Osteocyte (in vitro differentiated cells): ENCODE data around the gene ZNF20. TPM values are rescaled to one million over a fixed set of nuclear protein-coding genes. Genes with fewer than 3 reads are reported as not detected.

ENCODE experiments used
- DNase-seq: peaks from one replicate; pipeline ENCODE4 v3.0.0; 2021; ENCODE audit warnings: mixed read lengths; ENCODE audit not compliant: unreplicated experiment; ENCODE audit errors: extremely low spot score
- H3K27ac Mint-ChIP-seq: one replicate; pipeline ENCODE4 v1.8.0; 2021; ENCODE audit warnings: mild to moderate bottlenecking, mixed read lengths; ENCODE audit not compliant: unreplicated experiment
- H3K27me3 Mint-ChIP-seq: one replicate; pipeline ENCODE4 v1.8.0; 2021; ENCODE audit warnings: mixed read lengths; ENCODE audit not compliant: unreplicated experiment
- H3K36me3 Mint-ChIP-seq: one replicate; pipeline ENCODE4 v1.8.0; 2021; ENCODE audit warnings: mixed read lengths; ENCODE audit not compliant: unreplicated experiment
- H3K4me1 Mint-ChIP-seq: one replicate; pipeline ENCODE4 v1.8.0; 2021; ENCODE audit warnings: mixed read lengths; ENCODE audit not compliant: unreplicated experiment
- H3K4me3 Mint-ChIP-seq: one replicate; pipeline ENCODE4 v1.8.0; 2021; ENCODE audit warnings: mild to moderate bottlenecking, moderate library complexity, mixed read lengths; ENCODE audit not compliant: unreplicated experiment
- H3K9me3 Mint-ChIP-seq: one replicate; pipeline ENCODE4 v1.8.0; 2021; ENCODE audit warnings: mixed read lengths; ENCODE audit not compliant: unreplicated experiment
- CTCF ChIP-seq: fragments of 200-600 bp; sonication (generic); IDR thresholded peaks from 2 replicates; pipeline ENCODE4 v1.5.0; 2021; ENCODE audit warnings: antibody characterized with exemption, mild to moderate bottlenecking, moderate library complexity
- total RNA-seq: library from RNA; stranded (reverse); gene quantifications from 2 replicates; pipeline ENCODE4 v1.2.1, GENCODE V29; 2021

Gene ZNF20
- total RNA-seq, 1 donor from 2014 or later = 8.5 TPM

- Mint-ChIP-seq H3K9me3 (peaks cover 29% of the 10 kb centered on the region), H3K27ac (no peak overlapping the region), H3K4me3 (no peak overlapping the region), H3K4me1 (peaks cover 15% of the 10 kb centered on the region), H3K36me3 (peaks cover 32% of the 10 kb centered on the region), H3K27me3 (no peaks in the 10 kb centered on the region)
- no peak for TF ChIP-seq CTCF
- DNase-seq = no peak
These were observed 44.9 kb downstream of the ZNF20 start for GRCh38 chr19:12095111-12095790.

GRCh38 chr19:12093777-12094176 is 46.4 kb downstream of the ZNF20 start:
- H3K27me3 Mint-ChIP-seq = no peaks in the 10 kb centered on the region
- H3K36me3 Mint-ChIP-seq = peaks cover 22% of the 10 kb centered on the region
- H3K27ac Mint-ChIP-seq = no peak overlapping the region
- H3K4me3 Mint-ChIP-seq = peak overlapping the region; percentile 86
- H3K4me1 Mint-ChIP-seq = peaks cover 15% of the 10 kb centered on the region
- no peak for DNase-seq
- peaks cover 17% of the 10 kb centered on the region for H3K9me3 Mint-ChIP-seq
- TF ChIP-seq CTCF = no peak

GRCh38 chr19:12092956-12093355 is 47.2 kb downstream of the ZNF20 start:
- Mint-ChIP-seq H3K4me1 (peaks cover 15% of the 10 kb centered on the region), H3K27ac (peak overlapping the region; percentile 96), H3K4me3 (peak overlapping the region; percentile 86), H3K27me3 (no peaks in the 10 kb centered on the region), H3K9me3 (peaks cover 12% of the 10 kb centered on the region), H3K36me3 (peaks cover 14% of the 10 kb centered on the region)
- no peak for DNase-seq
- TF ChIP-seq CTCF = no peak

GRCh38 chr19:12092065-12092867 is 47.9 kb downstream of the ZNF20 start:
- Mint-ChIP-seq H3K4me3 (peak overlapping the region; percentile 86), H3K4me1 (peaks cover 15% of the 10 kb centered on the region), H3K36me3 (peaks cover 12% of the 10 kb centered on the region), H3K27ac (peak overlapping the region; percentile 96), H3K9me3 (peaks cover 18% of the 10 kb centered on the region), H3K27me3 (no peaks in the 10 kb centered on the region)
- DNase-seq = peak; percentile 95
- TF ChIP-seq CTCF = no peak

- Mint-ChIP-seq H3K36me3 (peaks cover 4% of the 10 kb centered on the region), H3K9me3 (peaks cover 15% of the 10 kb centered on the region), H3K4me1 (peaks cover 15% of the 10 kb centered on the region), H3K4me3 (peak overlapping the region; percentile 52), H3K27ac (no peak overlapping the region), H3K27me3 (no peaks in the 10 kb centered on the region)
- peak; percentile 85 for DNase-seq
- TF ChIP-seq CTCF = peak; percentile 64
These were observed 49.3 kb downstream of the ZNF20 start for GRCh38 chr19:12090807-12091206.
